Nephron progenitor cell (in vitro differentiated cells): ENCODE data around the gene C1orf226.
"Not testable (repeated sequence)": the region's sequence is repeated elsewhere in the genome, so short reads cannot be mapped to it uniquely, and the experiment has no call there.

Experiments used
- DNase-seq: peaks from one replicate; pipeline ENCODE4 v3.0.0; 2021
- H3K27ac Mint-ChIP-seq: 2 replicates; pipeline ENCODE4 v1.8.0; 2021; ENCODE audit warnings: mild to moderate bottlenecking, moderate library complexity, mixed read lengths
- H3K27me3 Mint-ChIP-seq: 2 replicates; pipeline ENCODE4 v1.8.0; 2021; ENCODE audit warnings: mild to moderate bottlenecking, low read depth, mixed read lengths; ENCODE audit not compliant: poor library complexity
- H3K36me3 Mint-ChIP-seq: 2 replicates; pipeline ENCODE4 v1.8.0; 2021; ENCODE audit warnings: low read depth, mixed read lengths
- H3K4me1 Mint-ChIP-seq: 2 replicates; pipeline ENCODE4 v1.8.0; 2021; ENCODE audit warnings: mixed read lengths
- H3K4me3 Mint-ChIP-seq: 2 replicates; pipeline ENCODE4 v1.8.0; 2021; ENCODE audit warnings: mild to moderate bottlenecking, moderate library complexity, mixed read lengths
- H3K9me3 Mint-ChIP-seq: 2 replicates; pipeline ENCODE4 v1.8.0; 2021; ENCODE audit warnings: mild to moderate bottlenecking, moderate library complexity, mixed read lengths
- CTCF ChIP-seq: fragments of 200-600 bp; sonication (generic); IDR thresholded peaks from 2 replicates; pipeline ENCODE4 v1.5.0; 2021; ENCODE audit warnings: antibody characterized with exemption

C1orf226 gene

GRCh38 chr1:162343470-162343869 lies 38.1 kb upstream of the C1orf226 start:
- H3K9me3 Mint-ChIP-seq, result no peaks in the 10 kb centered on the region
- peaks cover 15% of the 10 kb centered on the region for H3K4me1 Mint-ChIP-seq
- H3K4me3 Mint-ChIP-seq, result no peak overlapping the region
- peaks cover 4% of the 10 kb centered on the region for H3K36me3 Mint-ChIP-seq
- no peak for DNase-seq
- no peaks in the 10 kb centered on the region for H3K27me3 Mint-ChIP-seq
- H3K27ac Mint-ChIP-seq, result no peak overlapping the region
- TF ChIP-seq CTCF, result no peak

- H3K36me3 Mint-ChIP-seq, result peaks cover 4% of the 10 kb centered on the region
- no peak for DNase-seq
- H3K9me3 Mint-ChIP-seq, result no peaks in the 10 kb centered on the region
- peak overlapping the region; percentile 53 for H3K27ac Mint-ChIP-seq
- H3K27me3 Mint-ChIP-seq, result no peaks in the 10 kb centered on the region
- peaks cover 43% of the 10 kb centered on the region for H3K4me1 Mint-ChIP-seq
- no peak for TF ChIP-seq CTCF
- no peak overlapping the region for H3K4me3 Mint-ChIP-seq
These were observed 34.2 kb upstream of the C1orf226 start for GRCh38 chr1:162347281-162347680.

- no peak for DNase-seq
- Mint-ChIP-seq H3K27me3 (no peaks in the 10 kb centered on the region), H3K9me3 (no peaks in the 10 kb centered on the region), H3K4me1 (peaks cover 61% of the 10 kb centered on the region), H3K27ac (peak overlapping the region; percentile 78), H3K4me3 (peak overlapping the region; percentile 34), H3K36me3 (no peaks in the 10 kb centered on the region)
- no peak for TF ChIP-seq CTCF
These were observed 31.7 kb upstream of the C1orf226 start for GRCh38 chr1:162349635-162350330.

- Mint-ChIP-seq H3K27ac (no peak overlapping the region), H3K27me3 (no peaks in the 10 kb centered on the region), H3K36me3 (no peaks in the 10 kb centered on the region), H3K4me1 (peaks cover 61% of the 10 kb centered on the region), H3K4me3 (no peak overlapping the region), H3K9me3 (no peaks in the 10 kb centered on the region)
- DNase-seq, result no peak
- TF ChIP-seq CTCF, result no peak
These were observed 30.2 kb upstream of the C1orf226 start for GRCh38 chr1:162351246-162351842.

GRCh38 chr1:162351874-162352273 lies 29.7 kb upstream of the C1orf226 start:
- not testable (repeated sequence) for DNase-seq, H3K9me3 Mint-ChIP-seq, H3K27me3 Mint-ChIP-seq, H3K4me3 Mint-ChIP-seq, H3K27ac Mint-ChIP-seq, H3K36me3 Mint-ChIP-seq
- H3K4me1 Mint-ChIP-seq, result peaks cover 61% of the 10 kb centered on the region

GRCh38 chr1:162353078-162353477 lies 28.4 kb upstream of the C1orf226 start:
- DNase-seq, result no peak
- H3K36me3 Mint-ChIP-seq, result no peaks in the 10 kb centered on the region
- H3K4me3 Mint-ChIP-seq, result no peak overlapping the region
- peaks cover 50% of the 10 kb centered on the region for H3K4me1 Mint-ChIP-seq
- no peak overlapping the region for H3K27ac Mint-ChIP-seq
- no peak for TF ChIP-seq CTCF
- H3K9me3 Mint-ChIP-seq, result no peaks in the 10 kb centered on the region
- H3K27me3 Mint-ChIP-seq, result no peaks in the 10 kb centered on the region
